ENCODE data around the gene SHISAL2B. TPM values are rescaled to one million over a fixed set of nuclear protein-coding genes. Genes with fewer than 3 reads are reported as not detected.

Gene SHISAL2B
- polyA plus RNA-seq, 1 experiment = not detected

DNA sequence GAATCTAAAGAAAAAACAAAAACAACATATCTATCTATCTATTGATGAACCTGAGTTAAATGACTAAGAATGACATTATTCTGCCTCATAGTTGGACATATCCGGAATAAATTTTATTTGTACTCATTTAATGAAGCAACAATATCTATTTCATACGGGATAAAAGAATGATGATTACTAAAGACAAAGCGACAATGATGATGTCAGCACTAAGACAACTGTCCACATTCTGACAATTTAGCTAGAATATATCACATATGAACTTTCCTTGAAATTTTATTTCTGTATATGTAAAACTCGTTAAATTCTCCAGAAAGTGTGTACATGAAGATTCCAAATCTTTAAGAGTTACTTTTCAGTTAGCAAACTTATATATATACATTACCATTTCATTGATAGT, 23.2 kb upstream of the SHISAL2B start:
- ChIA-PET POLR2A (no interaction called here), CTCF (no interaction called here)
- Histone ChIP-seq H3K36me3 (ENCODE audit: control insufficient read depth, insufficient read depth, low read length) (no peaks in the 10 kb centered on the region), H3K4me3 (ENCODE audit: low read depth, low read length) (no peak overlapping the region), H3K27me3 (ENCODE audit: control insufficient read depth, insufficient read depth, low read length) (no peaks in the 10 kb centered on the region)
- TF ChIP-seq, protein P1, sequence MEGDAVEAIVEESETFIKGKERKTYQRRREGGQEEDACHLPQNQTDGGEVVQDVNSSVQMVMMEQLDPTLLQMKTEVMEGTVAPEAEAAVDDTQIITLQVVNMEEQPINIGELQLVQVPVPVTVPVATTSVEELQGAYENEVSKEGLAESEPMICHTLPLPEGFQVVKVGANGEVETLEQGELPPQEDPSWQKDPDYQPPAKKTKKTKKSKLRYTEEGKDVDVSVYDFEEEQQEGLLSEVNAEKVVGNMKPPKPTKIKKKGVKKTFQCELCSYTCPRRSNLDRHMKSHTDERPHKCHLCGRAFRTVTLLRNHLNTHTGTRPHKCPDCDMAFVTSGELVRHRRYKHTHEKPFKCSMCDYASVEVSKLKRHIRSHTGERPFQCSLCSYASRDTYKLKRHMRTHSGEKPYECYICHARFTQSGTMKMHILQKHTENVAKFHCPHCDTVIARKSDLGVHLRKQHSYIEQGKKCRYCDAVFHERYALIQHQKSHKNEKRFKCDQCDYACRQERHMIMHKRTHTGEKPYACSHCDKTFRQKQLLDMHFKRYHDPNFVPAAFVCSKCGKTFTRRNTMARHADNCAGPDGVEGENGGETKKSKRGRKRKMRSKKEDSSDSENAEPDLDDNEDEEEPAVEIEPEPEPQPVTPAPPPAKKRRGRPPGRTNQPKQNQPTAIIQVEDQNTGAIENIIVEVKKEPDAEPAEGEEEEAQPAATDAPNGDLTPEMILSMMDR (IDR thresholded peaks at IDR 0.05; ENCODE audit: insufficient read depth, low read depth, low read length) = no peak
- DNase-seq (ENCODE audit: low read depth) = no peak

DNA sequence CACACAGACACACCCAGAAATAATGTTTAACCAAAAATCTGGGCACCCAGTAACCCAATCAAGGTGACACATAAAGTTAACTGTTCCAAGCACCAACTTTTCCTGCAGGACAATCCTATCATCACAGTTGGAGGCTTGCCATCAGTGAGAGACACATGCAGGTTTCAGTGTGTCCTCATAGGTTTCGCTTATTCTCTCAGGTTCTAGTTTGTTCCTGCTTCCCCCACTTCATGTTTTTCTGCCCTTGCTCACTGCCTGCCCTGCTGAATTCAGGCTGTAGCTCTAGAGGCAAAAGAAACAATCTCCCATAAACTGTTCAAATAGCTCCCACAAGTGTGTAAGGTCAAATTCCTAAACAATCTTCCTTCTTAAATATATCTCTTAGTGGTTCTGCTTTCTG, 20.0 kb upstream of the SHISAL2B start:
- POLR2A ChIA-PET = no interaction called here
- no peaks in the 10 kb centered on the region for H3K36me3 ChIP-seq (ENCODE audit: control insufficient read depth, insufficient read depth, low read length)
- CTCF ChIA-PET = interaction anchor here (1.1 kb wide), 1 partner anchor 11 kb away, joined by 3 read pairs; no protein-coding TSS in a partner anchor
- H3K4me3 ChIP-seq (ENCODE audit: low read depth, low read length) = no peak overlapping the region
- no peak for DNase-seq (ENCODE audit: low read depth)
- no peaks in the 10 kb centered on the region for H3K27me3 ChIP-seq (ENCODE audit: control insufficient read depth, insufficient read depth, low read length)
- TF ChIP-seq, protein P1 (IDR thresholded peaks at IDR 0.05; ENCODE audit: insufficient read depth, low read depth, low read length) = no peak

DNA sequence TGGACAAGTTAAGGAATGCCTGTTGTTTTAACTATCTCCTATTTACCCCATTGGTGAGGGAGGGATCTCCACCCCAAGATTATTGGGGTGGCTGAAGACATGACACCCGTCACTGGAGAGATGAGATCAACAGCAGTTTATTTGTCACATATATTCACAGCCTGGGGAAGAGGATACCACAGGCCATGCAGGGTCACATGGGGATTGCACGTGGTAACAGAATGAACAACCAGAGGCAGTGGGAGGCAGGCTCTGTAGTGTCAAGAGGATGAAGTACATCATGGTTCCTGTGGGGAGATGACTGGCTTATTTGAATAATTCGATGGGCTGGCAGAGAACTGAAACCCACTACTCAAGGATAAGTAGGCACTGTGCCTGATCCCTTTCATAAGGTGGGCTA, 18.6 kb upstream of the SHISAL2B start:
- H3K36me3 ChIP-seq (ENCODE audit: control insufficient read depth, insufficient read depth, low read length) = no peaks in the 10 kb centered on the region
- DNase-seq (ENCODE audit: low read depth) = no peak
- ChIA-PET POLR2A (no interaction called here), CTCF (no interaction called here)
- no peak overlapping the region for H3K4me3 ChIP-seq (ENCODE audit: low read depth, low read length)
- H3K27me3 ChIP-seq (ENCODE audit: control insufficient read depth, insufficient read depth, low read length) = no peaks in the 10 kb centered on the region; the same call in none of the 2 replicates
- TF ChIP-seq, protein P1 (IDR thresholded peaks at IDR 0.05; ENCODE audit: insufficient read depth, low read depth, low read length) = no peak

DNA sequence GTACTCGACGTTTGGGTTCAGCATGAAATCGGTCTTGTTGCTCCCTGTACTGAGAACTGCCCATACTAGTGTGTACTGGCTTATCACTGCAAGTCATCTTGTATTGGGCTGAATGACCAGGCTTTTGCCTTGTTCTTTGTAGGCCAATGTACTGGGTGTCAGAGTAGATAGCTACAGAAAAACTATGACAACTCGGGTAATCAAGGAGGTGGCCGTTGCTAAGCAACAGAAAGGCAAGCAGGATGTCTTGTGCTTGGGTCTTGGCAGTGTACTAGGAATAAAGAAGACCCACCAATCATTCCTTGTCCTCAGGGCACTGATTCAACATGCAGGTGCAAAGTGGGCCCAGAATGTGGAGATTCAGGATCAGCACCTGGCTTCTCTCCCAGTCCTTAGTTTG, 11.9 kb upstream of the SHISAL2B start:
- POLR2A ChIA-PET = no interaction called here
- CTCF ChIA-PET = no interaction called here
- no peak for DNase-seq (ENCODE audit: low read depth)
- Histone ChIP-seq H3K36me3 (ENCODE audit: control insufficient read depth, insufficient read depth, low read length) (no peaks in the 10 kb centered on the region), H3K4me3 (ENCODE audit: low read depth, low read length) (no peak overlapping the region), H3K27me3 (ENCODE audit: control insufficient read depth, insufficient read depth, low read length) (peaks cover 2% of the 10 kb centered on the region)
- TF ChIP-seq, protein P1 (IDR thresholded peaks at IDR 0.05; ENCODE audit: insufficient read depth, low read depth, low read length) = no peak

DNA sequence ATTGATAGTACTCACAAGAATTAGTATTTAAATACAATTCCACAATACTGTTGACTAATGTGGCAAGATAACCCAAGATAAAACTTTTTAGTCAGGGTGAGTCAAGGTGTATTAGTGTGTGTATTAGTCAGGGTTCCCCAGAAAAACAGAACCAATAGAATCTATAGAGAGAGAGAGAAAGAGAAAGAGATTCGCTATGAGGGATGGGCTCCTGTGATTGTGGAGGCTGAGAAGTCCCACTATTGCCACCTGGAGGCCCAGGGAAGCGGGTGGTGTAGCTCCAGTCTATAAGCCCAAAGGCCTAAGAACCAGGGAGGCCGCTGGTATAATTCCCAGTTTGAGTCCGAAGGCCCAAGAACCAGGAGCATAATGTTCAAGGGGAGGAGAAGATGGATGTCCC, 10.0 kb upstream of the SHISAL2B start:
- CTCF ChIA-PET = no interaction called here
- no peak for DNase-seq (ENCODE audit: low read depth)
- H3K4me3 ChIP-seq (ENCODE audit: low read depth, low read length) = no peak overlapping the region
- POLR2A ChIA-PET = no interaction called here
- TF ChIP-seq, protein P1 (IDR thresholded peaks at IDR 0.05; ENCODE audit: insufficient read depth, low read depth, low read length) = peak; percentile 21; the same call in 1 of the 2 replicates
- no peaks in the 10 kb centered on the region for H3K36me3 ChIP-seq (ENCODE audit: control insufficient read depth, insufficient read depth, low read length)
- peaks cover 4% of the 10 kb centered on the region for H3K27me3 ChIP-seq (ENCODE audit: control insufficient read depth, insufficient read depth, low read length)

Data from BJ (cell line).